Activated naive CD8-positive, alpha-beta T cell (primary cell): ENCODE data around the gene PLXNA4.
A peak's percentile ranks its signal among the peaks of the same experiment; 100 is the strongest.

ENCODE experiments used
- H3K27ac Mint-ChIP-seq: one replicate; pipeline ENCODE4 v1.8.0; 2021; ENCODE audit warnings: mixed read lengths
- H3K27me3 Mint-ChIP-seq: one replicate; pipeline ENCODE4 v1.8.0; 2021; ENCODE audit warnings: mixed read lengths
- H3K36me3 Mint-ChIP-seq: one replicate; pipeline ENCODE4 v1.8.0; 2021; ENCODE audit warnings: mixed read lengths
- H3K4me1 Mint-ChIP-seq: one replicate; pipeline ENCODE4 v1.8.0; 2021; ENCODE audit warnings: low read depth, mixed read lengths
- H3K4me3 Mint-ChIP-seq: one replicate; pipeline ENCODE4 v1.8.0; 2021; ENCODE audit warnings: mild to moderate bottlenecking, mixed read lengths
- H3K9me3 Mint-ChIP-seq: one replicate; pipeline ENCODE4 v1.8.0; 2021; ENCODE audit warnings: low read depth, mixed read lengths

Gene PLXNA4

DNA sequence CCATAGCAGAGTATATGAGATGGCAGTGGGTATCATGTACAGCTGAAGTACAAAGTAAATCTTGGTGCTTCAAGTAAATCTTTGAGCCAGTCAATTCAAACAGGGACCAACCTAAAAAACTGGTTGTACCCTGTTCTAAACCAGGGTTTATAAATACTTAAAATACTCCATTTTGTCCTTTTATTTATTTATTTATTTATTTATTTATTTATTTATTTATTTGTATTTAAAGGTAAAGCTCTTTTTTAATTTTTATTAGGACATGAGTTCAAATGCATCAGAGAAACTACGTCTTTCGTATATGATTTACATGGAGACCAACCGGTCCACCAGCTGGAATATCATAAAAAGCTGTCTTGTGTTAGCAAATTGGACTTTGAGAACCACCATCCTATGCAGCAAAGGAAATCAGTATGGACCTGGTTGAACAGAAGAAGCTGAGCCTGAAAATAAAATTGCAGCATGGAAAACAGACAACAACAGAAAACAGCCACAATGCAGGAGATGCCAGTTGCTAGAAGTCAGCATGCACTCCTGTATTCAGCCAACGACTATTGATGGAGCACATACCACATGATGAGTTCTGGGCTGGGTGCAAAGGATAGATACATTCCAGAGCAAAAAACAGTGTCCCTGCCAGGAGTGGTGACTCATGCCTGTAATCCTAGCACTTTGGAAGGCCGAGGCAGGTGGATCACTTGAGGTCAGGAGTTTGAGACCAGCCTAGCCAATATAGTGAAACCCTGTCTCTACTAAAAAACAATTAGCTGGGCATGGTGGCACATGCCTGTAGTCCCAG lies 60.0 kb downstream of the PLXNA4 start:
- Mint-ChIP-seq H3K27me3 (no peaks in the 10 kb centered on the region), H3K36me3 (no peaks in the 10 kb centered on the region), H3K4me1 (peaks cover 2% of the 10 kb centered on the region), H3K9me3 (no peaks in the 10 kb centered on the region), H3K27ac (no peak overlapping the region), H3K4me3 (no peak overlapping the region)

GRCh38 chr7:132515181-132515580 lies 61.1 kb downstream of the PLXNA4 start:
- no peak overlapping the region for H3K4me3 Mint-ChIP-seq
- no peak overlapping the region for H3K27ac Mint-ChIP-seq
- peaks cover 7% of the 10 kb centered on the region for H3K4me1 Mint-ChIP-seq
- no peaks in the 10 kb centered on the region for H3K9me3 Mint-ChIP-seq
- no peaks in the 10 kb centered on the region for H3K36me3 Mint-ChIP-seq
- H3K27me3 Mint-ChIP-seq, result no peaks in the 10 kb centered on the region

DNA sequence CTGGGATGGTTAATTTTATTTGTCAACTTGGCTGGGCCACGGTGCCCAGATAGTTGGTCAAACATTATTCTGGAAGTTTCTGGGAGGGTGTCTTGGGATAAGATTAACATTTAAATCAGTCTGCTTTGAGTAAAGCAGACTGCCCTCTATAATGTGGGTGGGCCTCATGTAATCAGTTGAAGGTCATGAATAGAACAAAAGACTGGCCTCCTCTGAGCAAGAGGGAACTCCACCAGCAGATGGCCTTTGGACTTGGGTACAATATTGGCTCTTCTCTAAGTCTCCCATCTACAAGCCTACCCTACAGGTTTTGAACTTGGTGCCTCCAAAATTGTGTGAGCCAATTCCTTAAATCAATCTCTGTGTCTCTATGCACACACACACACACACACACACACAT lies 61.8 kb downstream of the PLXNA4 start:
- Mint-ChIP-seq H3K9me3 (no peaks in the 10 kb centered on the region), H3K4me1 (peaks cover 13% of the 10 kb centered on the region), H3K27me3 (no peaks in the 10 kb centered on the region), H3K36me3 (no peaks in the 10 kb centered on the region), H3K4me3 (no peak overlapping the region), H3K27ac (no peak overlapping the region)

DNA sequence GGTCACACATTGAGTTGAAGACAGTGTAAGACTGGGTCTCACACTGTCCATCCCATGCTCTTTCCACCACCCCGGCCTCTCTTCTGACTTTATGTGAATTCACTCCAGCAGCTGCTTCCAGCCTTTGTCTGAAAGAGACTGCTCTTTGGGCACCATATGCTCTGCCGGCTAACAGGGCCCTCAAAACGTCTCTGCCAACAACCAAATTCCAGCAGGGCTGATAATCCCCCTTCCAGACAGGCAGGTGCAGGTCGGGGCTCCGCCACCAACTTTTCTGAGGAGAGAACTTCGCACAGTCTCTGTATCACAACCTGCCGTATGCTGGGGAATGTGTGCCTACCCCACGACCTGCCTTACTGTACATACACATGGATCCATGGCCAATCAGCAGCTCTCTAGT lies 64.3 kb downstream of the PLXNA4 start:
- H3K27ac Mint-ChIP-seq, result no peak overlapping the region
- H3K36me3 Mint-ChIP-seq, result no peaks in the 10 kb centered on the region
- H3K9me3 Mint-ChIP-seq, result no peaks in the 10 kb centered on the region
- H3K4me3 Mint-ChIP-seq, result no peak overlapping the region
- no peaks in the 10 kb centered on the region for H3K27me3 Mint-ChIP-seq
- peaks cover 15% of the 10 kb centered on the region for H3K4me1 Mint-ChIP-seq

- H3K4me3 Mint-ChIP-seq, result no peak overlapping the region
- no peaks in the 10 kb centered on the region for H3K9me3 Mint-ChIP-seq
- no peaks in the 10 kb centered on the region for H3K36me3 Mint-ChIP-seq
- no peak overlapping the region for H3K27ac Mint-ChIP-seq
- H3K27me3 Mint-ChIP-seq, result no peaks in the 10 kb centered on the region
- H3K4me1 Mint-ChIP-seq, result peaks cover 15% of the 10 kb centered on the region
Observed at GRCh38 chr7:132511387-132511786, 64.9 kb downstream of the PLXNA4 start.

- H3K9me3 Mint-ChIP-seq, result no peaks in the 10 kb centered on the region
- peaks cover 15% of the 10 kb centered on the region for H3K4me1 Mint-ChIP-seq
- peak overlapping the region; percentile 23 for H3K27ac Mint-ChIP-seq
- H3K36me3 Mint-ChIP-seq, result no peaks in the 10 kb centered on the region
- H3K4me3 Mint-ChIP-seq, result no peak overlapping the region
- H3K27me3 Mint-ChIP-seq, result no peaks in the 10 kb centered on the region
Observed at GRCh38 chr7:132509643-132510042, 66.6 kb downstream of the PLXNA4 start.

- H3K9me3 Mint-ChIP-seq, result no peaks in the 10 kb centered on the region
- no peak overlapping the region for H3K27ac Mint-ChIP-seq
- no peak overlapping the region for H3K4me3 Mint-ChIP-seq
- peaks cover 15% of the 10 kb centered on the region for H3K4me1 Mint-ChIP-seq
- no peaks in the 10 kb centered on the region for H3K27me3 Mint-ChIP-seq
- H3K36me3 Mint-ChIP-seq, result no peaks in the 10 kb centered on the region
Observed at GRCh38 chr7:132508724-132509353, 67.4 kb downstream of the PLXNA4 start.

DNA sequence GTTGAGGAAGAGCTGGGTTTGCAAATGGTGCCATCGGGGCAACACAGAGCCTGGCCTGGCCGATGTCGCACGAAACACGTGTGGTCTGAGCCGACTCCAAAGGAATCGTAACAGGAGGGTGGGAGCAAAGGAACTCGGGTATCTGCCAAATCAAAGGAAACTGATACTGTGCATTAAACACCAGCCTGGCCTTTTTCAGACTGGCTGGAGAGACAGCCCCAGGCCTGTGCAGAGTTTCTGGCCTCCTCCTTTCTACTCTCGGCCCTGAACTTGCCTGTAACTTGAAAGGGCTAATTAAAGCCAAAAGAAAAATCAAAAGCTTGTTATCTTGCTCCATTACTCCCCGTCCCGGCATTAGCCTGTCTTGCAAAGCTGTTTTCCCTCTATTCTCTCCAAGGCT lies 71.4 kb downstream of the PLXNA4 start:
- Mint-ChIP-seq H3K4me1 (peaks cover 6% of the 10 kb centered on the region), H3K9me3 (no peaks in the 10 kb centered on the region), H3K27ac (no peak overlapping the region), H3K4me3 (no peak overlapping the region), H3K27me3 (no peaks in the 10 kb centered on the region), H3K36me3 (no peaks in the 10 kb centered on the region)

- Mint-ChIP-seq H3K36me3 (no peaks in the 10 kb centered on the region), H3K4me1 (no peaks in the 10 kb centered on the region), H3K27me3 (no peaks in the 10 kb centered on the region), H3K4me3 (no peak overlapping the region), H3K27ac (no peak overlapping the region), H3K9me3 (no peaks in the 10 kb centered on the region)
Observed at GRCh38 chr7:132504071-132504470, 72.2 kb downstream of the PLXNA4 start.

DNA sequence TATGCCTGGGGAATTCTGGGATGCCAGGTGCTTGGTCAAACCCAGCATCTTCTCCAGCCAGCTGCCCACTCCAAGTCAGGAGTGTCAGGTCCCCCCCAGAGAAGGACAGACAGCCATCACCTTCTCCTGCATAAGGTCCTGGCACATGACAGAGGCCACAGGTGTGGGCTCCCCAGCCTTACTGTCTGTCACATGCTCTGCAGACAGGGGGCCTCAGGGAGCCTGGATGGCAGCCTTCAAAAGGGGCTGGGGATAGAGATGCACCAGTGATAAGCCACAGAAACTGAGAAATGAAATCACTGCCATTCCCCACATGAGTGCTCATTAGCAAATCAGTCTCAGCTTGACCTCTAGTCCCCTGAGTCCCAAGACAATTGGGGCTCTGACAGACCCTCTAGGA lies 72.9 kb downstream of the PLXNA4 start:
- Mint-ChIP-seq H3K27me3 (no peaks in the 10 kb centered on the region), H3K9me3 (no peaks in the 10 kb centered on the region), H3K4me3 (no peak overlapping the region), H3K27ac (no peak overlapping the region), H3K36me3 (no peaks in the 10 kb centered on the region), H3K4me1 (no peaks in the 10 kb centered on the region)

- Mint-ChIP-seq H3K4me3 (no peak overlapping the region), H3K9me3 (no peaks in the 10 kb centered on the region), H3K27ac (no peak overlapping the region), H3K27me3 (no peaks in the 10 kb centered on the region), H3K36me3 (no peaks in the 10 kb centered on the region), H3K4me1 (no peaks in the 10 kb centered on the region)
Observed at GRCh38 chr7:132501956-132502355, 74.3 kb downstream of the PLXNA4 start.

- no peaks in the 10 kb centered on the region for H3K4me1 Mint-ChIP-seq
- no peaks in the 10 kb centered on the region for H3K36me3 Mint-ChIP-seq
- no peaks in the 10 kb centered on the region for H3K9me3 Mint-ChIP-seq
- H3K27me3 Mint-ChIP-seq, result no peaks in the 10 kb centered on the region
- H3K4me3 Mint-ChIP-seq, result no peak overlapping the region
- H3K27ac Mint-ChIP-seq, result no peak overlapping the region
Observed at GRCh38 chr7:132500727-132501440, 75.4 kb downstream of the PLXNA4 start.

GRCh38 chr7:132499487-132499886 lies 76.8 kb downstream of the PLXNA4 start:
- Mint-ChIP-seq H3K4me1 (no peaks in the 10 kb centered on the region), H3K4me3 (no peak overlapping the region), H3K36me3 (no peaks in the 10 kb centered on the region), H3K9me3 (no peaks in the 10 kb centered on the region), H3K27ac (no peak overlapping the region), H3K27me3 (no peaks in the 10 kb centered on the region)

- no peak overlapping the region for H3K27ac Mint-ChIP-seq
- no peaks in the 10 kb centered on the region for H3K9me3 Mint-ChIP-seq
- no peaks in the 10 kb centered on the region for H3K27me3 Mint-ChIP-seq
- no peaks in the 10 kb centered on the region for H3K36me3 Mint-ChIP-seq
- H3K4me3 Mint-ChIP-seq, result no peak overlapping the region
- no peaks in the 10 kb centered on the region for H3K4me1 Mint-ChIP-seq
Observed at GRCh38 chr7:132499065-132499464, 77.2 kb downstream of the PLXNA4 start.

GRCh38 chr7:132498319-132498718 lies 78.0 kb downstream of the PLXNA4 start:
- Mint-ChIP-seq H3K4me1 (no peaks in the 10 kb centered on the region), H3K4me3 (no peak overlapping the region), H3K36me3 (no peaks in the 10 kb centered on the region), H3K9me3 (no peaks in the 10 kb centered on the region), H3K27ac (no peak overlapping the region), H3K27me3 (no peaks in the 10 kb centered on the region)
